ENCODE data around the gene BRIP1.

GRCh38 chr17:61884864-61885263 lies 21.5 kb upstream of the BRIP1 start:
- no peak for TF ChIP-seq CTCF (IDR thresholded peaks at IDR 0.05)
- TF ChIP-seq POLR2A (IDR thresholded peaks at IDR 0.05) = no peak

Measured in testis (tissue), 2 donors.